Cortex of kidney (tissue), 1 donor: Measurements from ENCODE around the gene HOXB7.

ENCODE experiments used
- DNase-seq: peaks from one replicate; lab custom pipeline; 2025; lab: John Stamatoyannopoulos, UW

The HOXB7 gene

DNA sequence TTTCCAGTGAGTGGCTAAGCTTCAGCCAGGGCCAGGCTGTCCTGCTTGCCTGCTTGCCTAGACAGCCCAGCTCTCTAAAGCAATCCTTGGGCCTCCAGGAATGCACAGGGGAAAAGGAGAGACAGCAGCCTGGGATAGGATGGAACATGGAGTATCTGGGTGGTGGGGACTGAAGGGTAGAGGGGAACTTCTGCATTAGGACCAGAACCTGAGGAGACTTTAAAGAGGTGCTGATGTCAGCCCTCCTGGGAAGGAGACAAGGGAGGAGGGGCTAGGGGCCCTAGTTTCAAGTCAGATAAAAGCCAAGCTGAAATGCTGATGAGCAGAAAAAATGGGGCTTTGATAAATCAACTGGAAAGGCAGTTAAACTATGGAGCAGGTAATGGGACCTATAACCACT is 1.8 kb downstream of the HOXB7 start:
- no peak for DNase-seq

GRCh38 chr17:48608494-48608834 is 2.4 kb downstream of the HOXB7 start:
- DNase-seq: no peak

DNA sequence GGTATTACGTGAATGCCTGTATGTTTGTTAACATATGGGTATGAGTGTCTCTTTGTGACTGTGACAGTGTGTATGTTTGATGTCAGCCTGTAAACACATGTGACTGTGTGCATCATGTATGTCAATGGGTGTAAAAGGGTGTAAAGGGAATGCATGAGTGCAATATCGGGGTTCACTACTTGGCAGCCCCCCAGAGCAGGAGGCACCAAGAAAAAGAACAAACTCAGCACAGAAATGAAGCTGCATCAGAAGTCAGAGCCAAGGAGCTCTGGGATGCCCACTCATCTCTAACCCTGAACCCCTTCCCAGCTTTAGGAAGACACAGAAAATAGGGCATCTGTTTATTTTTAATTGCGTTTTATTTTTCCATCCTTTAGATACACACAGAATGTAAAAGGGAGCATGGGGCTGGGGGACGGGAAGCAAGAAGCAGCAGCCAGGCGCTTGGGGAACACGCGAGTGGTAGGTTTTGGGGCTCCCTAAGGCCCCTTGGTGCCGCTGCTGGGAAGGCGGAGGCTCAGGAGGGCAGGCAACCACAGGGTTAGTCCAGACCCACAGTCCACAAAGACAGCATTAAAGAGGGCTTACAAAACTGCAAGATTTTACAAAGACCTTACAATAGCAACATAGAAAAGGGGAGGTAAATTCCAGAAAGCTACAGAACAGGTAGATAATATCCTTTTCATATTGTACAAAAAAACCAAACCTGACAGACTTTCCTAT is 3.8 kb downstream of the HOXB7 start:
- DNase-seq: no peak

DNA sequence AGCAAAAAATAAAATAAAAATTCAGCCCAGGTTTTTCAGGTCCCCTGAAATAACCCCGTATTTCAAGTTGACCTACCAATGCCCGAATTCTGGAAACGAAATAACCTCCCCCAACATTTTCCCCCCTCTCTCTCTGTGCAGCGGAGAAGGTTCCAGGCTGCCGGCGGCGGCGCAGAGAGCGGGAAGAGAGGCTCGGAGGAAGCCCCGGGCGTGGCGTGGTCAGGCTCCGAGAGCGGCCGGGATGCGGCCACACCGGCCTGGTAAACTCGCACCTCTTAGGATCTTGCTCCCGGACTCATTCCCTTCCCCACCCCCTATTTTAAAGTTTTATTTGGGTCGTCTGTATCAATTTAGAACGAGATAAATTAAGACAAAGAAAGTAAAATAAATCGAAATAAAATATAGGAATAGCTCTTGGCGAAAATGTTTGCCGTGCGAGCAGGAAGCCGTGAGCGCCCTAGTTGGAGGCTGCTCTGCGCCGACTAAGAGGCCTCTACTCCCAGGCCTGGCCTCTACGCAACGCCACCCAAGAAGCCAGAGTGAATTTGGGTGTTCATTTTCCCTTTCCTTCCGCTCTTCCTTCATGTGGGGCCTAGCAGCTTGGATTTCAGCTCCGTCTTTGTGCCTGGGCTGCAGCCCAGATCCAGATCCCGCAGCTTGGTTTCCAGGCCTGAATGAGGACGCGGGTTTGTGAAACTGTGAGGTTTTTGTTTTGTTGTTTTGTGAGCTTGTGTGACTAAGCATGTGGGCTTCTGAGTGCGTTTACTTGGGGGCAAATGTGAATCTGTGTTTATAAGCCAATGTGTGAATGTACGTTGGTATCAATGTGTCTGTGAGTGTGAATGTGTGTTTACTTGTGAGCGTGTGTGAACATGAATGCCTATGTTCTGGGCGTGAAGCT is 4.6 kb downstream of the HOXB7 start:
- no peak for DNase-seq

GRCh38 chr17:48605409-48605919 is 5.4 kb downstream of the HOXB7 start:
- no peak for DNase-seq

DNA sequence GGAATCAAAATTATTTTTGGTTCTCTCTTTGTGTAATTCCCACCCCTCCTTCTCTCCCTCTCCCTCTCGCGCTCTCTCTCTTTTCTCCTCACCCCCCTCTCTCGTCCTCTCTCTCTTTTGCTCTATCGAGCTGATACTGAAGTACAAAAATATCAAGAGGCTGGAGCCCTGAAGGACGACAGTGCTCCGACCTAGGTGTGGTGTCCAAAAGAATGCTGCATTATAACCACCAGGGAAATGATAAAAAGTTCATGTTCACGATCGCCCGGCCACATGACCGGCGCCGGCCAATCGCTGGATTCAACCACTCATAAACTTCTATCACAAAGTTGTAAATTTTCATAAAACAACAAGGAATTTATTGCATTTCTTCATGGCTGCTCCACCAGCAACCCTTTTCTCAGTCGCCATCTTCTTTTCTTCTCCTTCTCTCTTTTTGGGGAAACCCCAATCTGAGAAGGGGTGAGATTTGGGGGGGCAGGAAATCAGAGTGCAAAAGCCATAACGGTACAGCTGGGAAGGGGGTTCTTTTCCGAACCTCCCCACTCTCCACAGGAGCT is 6.0 kb downstream of the HOXB7 start, which contains the start of gene HOXB6:
HOXB6 (minus strand) TSS at position 217 of the 560 bp plus-strand sequence. CDS start 6,836 bp downstream, outside the sequence.
- no peak for DNase-seq

DNA sequence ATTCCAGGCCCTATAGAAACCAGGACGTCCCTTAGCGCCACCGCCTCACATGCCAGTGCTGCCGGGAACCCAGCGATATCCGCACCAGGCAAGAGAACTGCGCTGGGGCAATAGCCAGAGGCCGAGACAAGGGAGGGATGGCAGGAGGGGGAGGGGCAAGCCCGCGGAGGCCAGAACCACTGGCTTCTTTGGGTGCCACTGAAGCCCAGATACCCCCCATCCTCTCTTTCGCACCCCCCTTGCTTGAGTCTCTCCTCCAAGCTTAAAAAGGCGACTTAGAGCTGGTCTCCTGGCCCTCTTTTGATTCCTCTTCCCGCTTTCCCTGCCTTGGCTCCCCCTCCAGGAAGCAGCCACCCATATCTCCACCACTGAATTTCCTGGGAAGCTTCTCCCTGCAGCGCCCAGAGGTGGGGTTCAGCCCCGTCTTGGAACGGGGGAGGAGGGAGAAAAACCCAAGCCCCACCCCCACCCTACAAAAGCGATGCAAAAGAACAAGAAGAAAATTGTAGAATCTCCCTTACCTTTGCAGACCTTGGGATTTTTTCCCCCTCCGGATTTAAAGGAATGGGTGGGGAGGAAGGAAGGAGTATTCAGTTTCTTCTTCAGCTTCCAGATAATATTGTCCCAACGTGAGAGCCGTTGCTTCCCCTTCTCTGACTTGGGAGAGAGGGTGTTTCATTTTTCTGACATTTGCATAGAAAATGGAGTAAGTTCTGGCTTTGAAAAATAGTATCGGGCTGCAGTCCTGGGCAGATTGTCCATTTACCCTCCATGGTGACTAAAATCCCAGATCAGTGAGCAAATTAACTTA is 6.7 kb downstream of the HOXB7 start:
- no peak for DNase-seq

DNA sequence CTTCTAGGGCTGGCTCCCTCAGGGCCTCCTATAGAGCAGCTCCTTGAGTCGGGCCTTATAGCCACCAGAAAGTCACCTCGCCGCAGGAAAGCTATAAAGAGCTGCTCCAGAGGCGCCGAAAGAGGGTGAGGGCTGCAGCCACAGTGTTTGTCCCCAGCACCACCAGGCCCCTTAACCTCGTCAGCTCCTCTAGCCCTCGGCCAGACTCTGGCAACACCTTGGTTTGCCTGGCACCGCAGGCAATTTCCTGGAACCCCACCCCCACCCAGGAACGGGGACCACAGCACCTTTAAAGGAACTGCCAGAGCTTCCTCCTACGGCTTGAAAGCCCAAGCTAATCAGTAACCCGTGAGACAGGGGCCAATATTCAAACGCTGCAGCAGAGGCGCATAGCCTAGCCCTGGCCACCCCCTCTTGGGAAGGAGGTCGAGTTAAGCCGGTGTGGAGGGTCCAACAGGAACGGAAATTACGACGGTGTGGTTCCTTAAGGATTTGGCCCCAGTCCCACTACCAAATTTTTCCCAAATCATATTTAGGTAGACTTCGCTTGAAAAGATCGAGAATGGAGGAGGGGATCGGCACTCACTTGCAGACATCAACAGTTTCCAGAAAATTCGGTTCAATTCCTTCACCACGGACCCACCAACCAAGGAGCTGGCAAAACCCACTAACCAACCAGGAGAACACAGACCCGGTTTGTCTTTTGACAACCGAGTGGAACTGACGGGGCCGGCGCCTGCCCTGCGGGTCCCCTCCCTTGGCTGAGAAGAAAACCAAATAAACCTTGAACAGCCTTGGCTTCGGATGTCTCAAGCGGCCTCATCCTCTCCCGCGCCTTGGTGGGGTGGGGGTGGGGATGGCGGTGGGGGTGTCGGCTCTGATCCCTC is 9.0 kb downstream of the HOXB7 start:
- DNase-seq: no peak

DNA sequence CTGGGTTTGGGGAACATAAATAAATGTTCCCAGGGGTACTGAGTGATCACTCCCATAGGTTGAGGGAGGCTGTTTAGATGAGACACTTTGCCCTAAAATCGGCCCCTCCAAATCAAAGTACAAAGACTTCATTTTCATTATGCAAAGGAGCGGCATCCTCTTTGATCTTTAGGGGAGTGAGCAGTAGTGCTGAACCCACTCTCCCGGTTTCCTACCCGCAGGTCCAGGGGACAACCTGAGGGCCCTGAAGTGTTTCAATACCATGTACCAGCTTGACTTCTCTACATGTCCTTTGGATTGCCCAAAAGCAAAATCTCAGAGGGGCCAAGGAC is 9.6 kb downstream of the HOXB7 start:
- no peak for DNase-seq

DNA sequence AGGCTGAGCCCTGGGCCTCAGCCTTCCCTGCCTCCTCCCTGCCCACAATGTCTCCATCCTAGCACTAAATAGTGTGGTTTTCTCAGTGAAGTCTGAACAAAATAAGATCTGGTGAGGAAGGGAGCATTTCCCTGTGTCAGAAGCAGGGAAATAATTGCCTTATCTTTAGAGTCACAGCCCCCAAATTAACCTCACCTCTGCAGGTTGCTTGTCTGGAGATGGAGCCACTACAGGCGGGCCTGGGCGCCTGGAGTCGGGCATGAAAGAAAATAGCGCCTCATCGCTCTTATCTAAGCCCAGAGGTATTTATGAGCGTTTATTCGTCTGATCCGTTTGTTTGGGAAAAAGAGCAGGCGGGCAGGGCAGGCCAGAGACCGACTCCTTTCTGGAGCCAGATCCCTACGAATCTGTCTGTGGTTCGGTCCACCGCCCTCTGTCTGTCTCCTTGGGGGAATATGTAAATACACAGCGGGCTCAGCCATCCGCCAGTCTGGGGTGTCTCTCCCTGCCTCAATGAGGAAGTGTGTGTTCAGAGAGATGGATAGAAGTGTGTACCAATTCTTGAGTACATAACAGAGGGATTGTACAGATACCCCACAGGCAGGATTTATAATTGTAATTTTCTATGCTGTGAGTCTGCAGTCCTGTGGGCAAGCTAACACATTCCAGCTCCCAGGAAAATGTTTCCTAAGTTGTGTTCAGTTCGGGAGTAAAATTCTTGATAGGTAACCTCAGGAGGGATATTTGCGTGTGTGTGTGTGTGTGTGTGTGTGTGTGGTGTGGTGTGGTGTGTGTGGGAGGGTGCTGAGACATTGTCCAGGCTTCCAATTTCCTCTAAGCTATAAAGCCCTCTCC is 10.3 kb downstream of the HOXB7 start:
- no peak for DNase-seq

DNA sequence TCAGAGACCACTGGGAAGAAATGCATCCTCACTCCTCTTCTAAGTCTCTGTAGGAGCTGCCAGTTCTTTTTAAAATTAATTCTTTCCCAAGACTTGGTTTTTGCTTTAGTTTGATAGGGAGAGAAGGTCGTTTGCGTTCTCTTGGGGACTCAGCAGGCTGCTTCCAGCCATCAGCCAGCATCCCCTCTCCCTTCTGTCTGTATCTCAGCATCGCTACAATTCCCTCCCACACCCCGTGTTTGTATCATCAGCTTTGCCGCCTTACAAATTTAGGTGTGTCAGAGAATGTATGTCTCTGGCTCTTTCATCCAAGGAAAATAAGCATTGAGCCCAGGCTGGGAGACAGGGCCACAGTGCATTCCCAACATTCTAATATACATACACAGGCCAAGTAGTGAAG is 11.5 kb downstream of the HOXB7 start:
- no peak for DNase-seq

GRCh38 chr17:48598736-48599135 is 12.1 kb downstream of the HOXB7 start:
- no peak for DNase-seq

DNA sequence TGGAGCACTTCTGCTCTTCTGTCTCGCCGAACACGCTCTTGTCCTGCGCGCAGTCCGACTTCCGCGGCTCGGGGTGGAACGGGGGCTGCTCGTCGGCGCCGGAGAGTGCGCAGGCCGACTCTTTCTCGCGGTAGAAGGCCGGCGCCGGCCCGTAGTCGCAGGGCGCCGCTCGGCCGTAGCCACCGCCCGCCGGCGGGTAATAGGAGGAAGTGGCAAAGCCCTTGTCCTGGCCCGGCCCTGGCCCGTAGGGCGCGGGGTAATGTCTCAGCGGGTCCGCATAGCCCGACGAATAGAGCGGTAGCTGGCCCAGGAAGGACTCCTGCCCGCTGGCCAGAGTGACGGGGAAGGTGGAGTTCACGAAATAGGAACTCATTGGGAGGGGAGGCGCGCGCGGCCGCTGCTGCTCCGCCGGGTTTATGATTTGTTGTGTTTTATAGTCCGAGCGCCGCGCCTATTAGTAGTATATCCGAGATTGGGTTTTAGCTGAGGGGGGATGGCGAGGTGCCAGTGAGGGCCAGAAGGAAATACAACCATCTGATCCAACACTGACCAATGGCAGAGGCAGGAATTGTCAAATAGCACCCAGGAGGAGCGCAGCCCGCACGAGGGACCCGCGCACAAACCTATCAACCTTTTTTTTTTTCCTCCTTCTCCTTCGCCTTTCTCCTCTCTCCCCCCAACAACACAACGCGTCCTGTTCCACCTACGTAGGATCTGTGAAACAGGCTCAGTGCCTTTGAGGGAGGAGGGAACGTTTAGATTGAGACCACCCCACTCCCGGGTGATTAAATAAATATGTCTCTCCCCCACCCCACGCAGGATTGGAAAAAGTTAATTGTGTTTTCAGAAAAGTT is 12.8 kb downstream of the HOXB7 start:
- DNase-seq: no peak

DNA sequence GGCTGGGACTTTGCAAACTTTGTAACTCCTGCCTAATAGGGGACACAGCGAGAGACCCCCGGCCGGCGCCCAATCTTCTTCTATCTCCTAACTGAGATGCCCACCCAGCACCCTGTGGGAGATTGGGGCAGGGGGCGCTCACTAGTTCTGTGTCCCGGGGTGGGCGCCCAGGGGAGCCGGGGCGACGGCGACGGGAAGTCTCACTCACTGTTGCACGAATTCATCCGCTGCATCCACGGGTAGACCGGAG is 13.4 kb downstream of the HOXB7 start:
- no peak for DNase-seq

GRCh38 chr17:48596735-48597527 is 13.9 kb downstream of the HOXB7 start:
- DNase-seq: no peak

GRCh38 chr17:48596000-48596734 is 14.7 kb downstream of the HOXB7 start:
- no peak for DNase-seq

DNA sequence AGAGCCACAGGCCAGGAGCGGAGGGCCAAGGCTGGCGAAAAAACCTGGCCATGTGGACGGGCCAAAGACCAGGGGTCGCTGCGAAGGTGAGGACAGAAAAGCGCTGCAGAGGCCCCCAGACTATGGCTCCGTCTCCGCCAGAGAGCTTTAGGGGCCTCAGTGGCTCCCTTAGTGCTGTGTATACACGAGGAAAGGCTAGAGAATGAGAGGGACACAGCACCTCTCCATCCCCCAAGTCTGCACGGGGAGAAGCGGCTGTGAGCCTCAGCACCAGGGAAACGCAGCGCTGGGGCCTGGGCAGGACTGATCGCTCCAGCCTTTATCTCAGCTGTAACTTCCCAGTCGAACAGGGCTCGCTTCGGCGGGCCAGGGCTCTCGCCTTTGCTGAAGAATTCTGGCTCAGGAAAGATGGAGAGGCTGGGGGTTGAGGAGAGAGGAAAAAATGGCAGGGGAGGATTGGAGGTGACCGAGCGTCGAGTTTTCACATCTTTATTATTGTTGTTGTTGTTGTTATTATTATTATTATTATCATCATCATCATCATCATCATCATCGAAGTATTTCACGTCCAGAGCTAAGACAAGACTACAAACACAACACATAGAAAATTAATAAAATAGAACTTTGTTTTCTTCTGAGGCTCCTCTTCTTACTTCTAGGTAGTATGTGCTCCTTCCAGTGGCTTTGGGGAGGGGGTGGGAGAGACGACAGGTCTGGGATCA is 15.4 kb downstream of the HOXB7 start:
- DNase-seq: no peak
